GM21381 (cell line): ENCODE results near the gene ULK2.

ENCODE experiments used
- ATAC-seq: cut with Tn5 transposase; IDR thresholded peaks from one replicate; pipeline ENCODE4 v1.9.1; 2021; ENCODE audit warnings: mild to moderate bottlenecking, moderate library complexity; ENCODE audit not compliant: unreplicated experiment

The ULK2 gene

DNA sequence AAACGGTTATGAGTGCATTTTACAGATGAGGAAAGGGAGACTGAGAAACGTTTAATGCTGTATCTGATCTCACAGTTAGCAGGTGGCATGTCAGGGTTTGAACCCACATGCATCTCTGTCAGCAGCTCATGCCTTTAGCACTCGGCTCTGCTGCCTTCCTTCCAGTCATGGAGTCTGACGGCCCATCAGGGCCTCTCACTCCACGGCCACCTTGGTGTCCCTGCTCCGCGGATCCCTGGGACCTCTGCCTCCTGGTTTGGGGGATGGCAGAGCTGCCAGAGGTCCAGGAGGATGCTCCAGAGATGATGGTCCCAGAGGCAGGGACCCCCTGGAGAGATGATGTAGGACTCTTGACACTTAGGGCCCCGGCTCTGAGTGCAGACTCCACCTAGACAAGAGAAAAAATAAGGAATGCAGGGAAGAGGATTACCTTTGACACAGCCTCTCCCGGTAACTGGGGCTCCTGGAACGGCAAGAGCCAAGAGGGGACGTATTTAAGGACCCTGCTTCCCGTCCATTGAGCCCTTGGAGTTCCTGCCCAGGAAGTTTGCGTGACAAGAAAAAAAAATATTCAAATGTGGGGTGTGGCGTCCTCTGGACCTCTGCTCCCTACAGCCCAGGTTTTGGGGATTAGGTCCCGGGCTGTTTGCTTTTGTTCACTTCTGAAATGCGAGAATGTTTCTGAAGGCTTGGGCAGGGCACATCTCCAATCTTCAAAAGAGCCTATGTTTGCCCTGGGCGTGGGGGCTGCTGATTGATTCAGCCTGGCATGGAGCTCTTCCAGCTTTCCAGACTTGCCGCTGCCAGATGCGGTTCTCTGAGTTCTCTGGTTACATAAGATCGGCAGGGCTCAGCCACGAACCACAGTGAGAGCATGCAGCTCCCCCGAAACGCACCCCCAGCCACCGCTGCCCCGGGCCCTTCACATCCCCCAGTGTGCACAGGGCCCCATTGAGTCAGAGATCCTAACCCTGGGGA, 119.6 kb downstream of the ULK2 start, which contains the start of gene ALDH3A1:
Gene ALDH3A1 (minus strand): TSS at position 470 of the 978 bp plus-strand sequence. CDS start 3,169 bp downstream, outside the sequence.
- ATAC-seq, result no peak

DNA sequence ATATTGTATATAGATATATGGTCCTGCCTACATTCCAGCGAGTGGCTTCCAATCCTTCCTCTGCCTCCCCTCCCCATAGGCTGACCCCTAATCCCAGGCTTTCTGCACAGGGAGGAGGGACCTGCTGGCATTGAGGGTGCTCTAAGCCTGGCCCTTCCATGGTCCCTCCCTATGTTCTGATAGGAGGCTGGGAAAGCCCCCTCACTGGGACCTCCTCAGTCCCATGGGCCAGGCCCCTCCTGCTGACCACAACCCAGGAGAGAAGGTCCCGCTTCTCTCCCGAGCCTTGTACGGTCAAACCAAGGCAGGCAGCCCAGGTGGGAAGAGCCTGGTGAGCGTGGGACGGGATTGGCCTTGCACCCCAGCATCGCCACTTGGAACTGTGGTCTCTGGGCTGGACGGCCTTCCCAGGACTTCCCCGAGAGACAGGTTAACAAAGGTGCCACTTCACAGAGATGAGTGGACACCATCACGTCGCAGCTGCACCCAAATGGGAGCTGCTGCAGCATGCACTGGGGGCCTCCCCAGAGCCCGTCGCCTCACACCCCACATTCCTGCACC, 120.5 kb downstream of the ULK2 start:
- ATAC-seq, result no peak

DNA sequence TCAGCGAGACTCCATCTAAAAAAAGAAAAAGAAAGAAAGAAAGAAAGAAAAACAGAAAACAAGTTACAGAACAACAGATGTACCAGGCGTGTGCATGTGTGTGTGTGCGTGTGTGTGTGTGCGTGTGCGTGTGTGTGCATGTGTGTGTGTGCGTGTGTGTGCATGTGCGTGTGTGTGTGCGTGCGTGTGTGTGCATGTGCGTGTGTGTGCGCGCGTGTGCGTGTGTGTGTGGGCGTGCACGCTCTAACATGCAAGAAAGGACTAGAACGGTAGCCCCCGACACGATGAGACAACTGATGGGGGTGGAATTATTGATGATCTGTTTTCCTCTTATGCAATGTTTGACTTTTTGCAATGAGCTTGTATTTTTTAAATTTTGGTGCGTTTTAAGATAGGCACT, 121.2 kb downstream of the ULK2 start:
- ATAC-seq, result no peak

DNA sequence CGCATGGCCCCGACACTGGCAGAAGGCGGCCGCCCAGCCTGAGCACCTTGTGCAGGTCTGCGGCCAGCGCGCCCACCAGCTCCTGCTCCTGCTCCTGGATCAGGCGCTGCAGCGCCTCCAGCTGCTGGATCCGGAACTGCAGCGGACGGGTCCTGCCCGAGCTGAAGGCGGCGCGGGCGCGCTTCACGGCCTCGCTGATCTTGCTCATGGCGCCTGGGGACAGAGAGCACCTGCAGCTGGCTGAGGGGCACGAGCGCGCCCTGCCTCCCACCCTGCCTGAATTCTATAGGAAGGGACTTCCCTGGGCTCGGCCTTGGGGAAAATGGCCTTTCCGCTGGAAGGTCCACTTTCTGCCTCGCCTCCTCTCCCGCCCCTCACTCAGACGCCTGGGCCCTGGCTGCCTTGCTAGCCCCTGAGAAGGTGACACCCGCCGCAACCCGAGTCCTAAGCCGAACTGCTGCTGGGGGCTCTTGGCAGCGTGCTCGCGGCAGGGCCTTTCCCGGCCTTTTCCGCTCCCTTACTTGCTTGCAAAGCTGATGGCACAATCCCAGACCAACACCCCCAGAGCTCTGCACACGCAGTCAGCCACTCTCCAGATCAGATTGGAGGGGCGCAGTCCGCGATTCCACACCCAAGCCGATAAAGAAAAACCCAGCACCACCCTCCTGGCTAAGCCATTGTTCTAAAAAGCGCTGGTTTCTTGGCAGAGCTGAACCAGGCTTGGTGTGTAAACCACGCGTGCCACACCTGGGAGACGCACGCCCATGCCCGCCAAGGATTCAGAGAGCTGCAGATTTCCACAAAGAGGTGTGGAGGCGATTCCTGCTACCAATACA, 122.6 kb downstream of the ULK2 start:
- ATAC-seq, result no peak

DNA sequence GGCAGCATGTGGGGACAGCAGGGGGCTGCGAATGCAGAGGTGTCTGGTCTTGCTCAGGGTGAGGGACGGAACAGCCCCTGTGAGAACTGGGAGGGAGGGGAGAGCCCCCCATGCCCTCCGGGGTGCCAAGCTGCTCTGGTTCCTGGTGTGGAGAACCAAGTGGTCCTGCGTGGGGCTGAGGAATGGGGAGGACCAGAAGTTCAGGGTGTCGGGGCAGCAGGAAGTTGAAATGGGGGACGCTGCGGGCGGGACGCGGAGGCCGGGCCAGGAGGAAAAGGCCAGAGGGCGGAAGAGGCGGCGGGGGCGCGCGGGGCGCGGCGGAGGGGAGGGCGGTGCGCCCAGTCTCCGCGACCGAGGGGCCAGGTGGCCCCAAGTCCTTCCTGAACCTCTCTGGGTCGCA, 123.2 kb downstream of the ULK2 start:
- no peak for ATAC-seq

DNA sequence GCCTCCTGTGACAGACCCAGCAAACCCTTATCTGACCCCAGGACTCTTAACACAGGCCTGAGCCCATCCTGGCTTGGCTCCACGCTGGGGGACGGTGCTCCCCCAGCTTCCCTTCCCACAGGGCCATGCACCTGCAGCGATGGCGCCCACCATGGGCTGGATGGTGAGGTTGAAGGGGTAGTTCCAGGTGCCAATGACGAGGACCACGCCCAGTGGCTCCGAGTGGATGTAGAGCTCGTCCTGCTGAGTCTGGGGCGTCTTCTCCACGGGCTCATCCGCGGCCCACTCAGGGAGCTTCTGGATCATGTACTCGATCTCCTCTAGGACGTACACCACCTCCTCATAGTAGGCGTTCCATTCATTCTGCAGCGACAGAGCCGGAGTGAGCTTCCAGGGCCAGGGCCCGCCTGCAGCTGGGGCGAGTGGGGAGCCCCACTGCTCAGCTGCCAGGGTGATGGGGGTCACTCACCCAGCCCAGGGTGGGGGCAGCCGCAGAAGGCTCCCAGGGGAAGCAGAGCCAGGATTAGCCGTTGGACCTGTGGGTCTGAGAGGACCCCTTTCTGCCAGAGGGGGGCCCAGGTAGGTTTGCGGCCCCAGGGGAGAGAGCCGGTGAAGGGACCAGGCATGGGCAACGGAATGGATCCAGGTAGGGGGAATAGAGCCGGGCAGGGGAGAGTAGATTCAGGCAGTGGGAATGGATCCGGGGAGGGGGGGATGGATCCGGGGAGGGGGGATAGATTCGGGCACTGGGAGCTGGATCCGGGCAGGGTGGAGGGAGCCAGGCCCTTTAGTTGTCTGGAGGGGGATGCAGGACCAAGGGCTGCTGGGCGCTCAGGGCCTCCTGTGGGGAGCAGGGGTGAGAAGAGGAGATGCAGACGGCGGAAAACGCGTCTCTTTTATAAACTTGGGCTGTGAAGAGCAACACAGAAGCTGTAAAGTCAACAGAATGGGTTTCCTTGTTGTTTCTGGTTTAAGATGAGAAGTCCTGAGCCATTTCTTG, 124.3 kb downstream of the ULK2 start:
- no peak for ATAC-seq

DNA sequence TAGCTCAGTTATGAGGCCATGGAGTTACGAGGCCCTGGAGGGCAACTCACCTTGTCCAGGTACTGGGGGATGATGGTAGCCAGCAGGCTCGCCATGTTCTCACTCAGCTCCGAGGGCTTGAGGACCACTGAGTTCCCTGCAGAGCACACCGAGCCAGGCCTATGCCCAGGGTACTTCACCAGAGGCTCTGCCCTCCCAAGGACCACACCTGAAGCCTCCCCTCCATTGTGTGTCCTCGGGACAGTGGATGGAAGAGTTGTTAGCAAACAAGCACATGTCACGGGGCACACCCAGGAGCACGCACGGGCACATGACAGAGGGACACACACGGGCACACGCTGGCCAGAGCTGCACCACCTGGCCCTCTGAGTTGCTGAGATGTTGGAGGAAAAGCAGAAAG, 125.2 kb downstream of the ULK2 start:
- no peak for ATAC-seq

DNA sequence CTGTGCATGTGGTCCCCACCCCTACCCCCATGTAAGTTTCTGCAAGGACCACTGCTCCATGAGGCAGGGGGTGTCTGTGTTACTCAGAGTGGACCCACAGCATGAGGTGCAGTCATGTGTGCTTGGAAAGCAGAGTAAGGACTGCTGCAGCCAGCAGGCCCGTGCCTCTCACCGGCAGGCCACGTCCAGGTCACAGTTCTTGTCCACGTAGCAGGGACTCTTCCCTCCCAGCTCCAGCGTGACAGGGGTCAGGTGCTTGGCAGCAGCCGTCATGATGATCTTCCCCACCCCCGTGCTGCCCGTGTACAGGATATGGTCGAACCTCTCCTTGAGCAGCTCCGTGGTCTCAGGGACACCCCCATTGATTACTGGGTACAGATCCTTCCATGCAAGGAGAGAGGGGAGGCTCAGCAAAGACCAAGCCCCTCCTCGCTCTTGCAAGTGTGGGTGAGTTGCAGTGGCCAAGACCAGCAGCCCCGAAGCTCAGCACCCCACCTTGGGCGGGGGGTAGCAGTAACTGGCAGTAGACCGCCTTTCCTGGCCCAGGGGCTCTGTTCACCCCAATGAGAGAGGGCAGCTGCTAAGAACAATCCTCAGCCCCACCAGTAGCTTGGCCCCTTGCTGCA, 125.8 kb downstream of the ULK2 start:
- ATAC-seq, result no peak

DNA sequence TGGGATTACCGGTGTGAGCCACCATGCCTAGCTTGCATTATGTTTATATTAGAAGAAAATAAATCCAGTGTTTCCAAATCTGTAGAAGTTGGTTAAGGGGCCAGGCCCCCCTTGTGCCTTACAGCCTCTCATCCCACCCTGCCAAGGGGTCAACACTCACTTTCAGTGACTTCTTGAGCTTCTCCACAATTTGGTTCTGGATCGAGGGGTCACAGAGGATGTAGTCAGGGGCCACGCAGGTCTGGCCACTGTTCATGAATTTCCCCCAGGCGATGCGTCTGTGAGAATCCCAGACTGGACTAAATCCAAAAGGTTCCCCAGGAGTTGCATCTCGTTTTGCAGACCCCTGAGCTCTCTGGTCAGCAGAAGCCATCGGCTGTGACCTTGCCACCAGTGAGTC, 126.8 kb downstream of the ULK2 start:
- no peak for ATAC-seq

DNA sequence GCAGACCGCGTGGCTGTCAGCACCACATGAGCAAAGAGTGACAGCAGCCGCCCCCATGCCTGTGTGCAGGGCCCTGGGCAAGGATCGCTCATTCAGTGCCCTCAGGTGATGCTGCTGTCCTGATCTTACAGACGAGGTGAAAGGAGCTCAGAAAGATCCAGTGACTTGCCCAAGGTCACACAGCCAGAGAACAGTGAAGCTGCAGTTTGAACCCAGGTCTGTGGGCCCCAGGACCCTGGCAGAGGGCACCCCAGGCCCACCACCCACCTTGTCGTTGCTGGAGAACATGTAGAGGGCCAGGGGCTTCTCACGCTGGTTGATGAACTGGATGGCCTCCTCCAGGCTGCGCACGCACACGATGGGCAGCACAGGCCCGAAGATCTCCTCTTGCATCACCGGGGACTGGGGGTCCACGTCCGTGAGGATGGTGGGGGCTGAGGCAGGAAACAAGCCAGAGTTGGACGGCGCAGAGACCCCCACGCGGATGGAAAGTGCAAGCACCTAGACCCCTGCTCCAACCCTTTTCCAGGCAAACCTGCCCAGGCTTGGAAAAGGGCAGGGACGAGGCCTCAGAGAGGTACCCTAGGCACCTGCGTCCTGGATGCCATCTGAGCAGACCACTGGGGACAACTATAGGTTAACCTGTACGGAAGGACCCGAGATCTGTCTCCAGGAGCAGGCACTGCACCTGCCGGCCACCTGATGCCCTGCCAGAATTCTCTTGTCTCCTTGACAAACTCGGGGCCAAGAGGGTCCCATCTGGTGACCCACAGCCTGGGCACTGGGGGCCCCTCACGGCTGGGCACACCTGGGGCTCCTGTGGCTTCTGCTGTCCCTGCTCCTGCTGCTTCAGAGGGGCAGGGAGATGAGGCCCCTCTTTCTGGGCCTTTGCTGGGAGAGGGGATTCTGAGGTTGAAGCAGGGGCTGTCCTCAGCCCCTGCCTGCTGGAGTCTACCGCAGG, 128.2 kb downstream of the ULK2 start:
- ATAC-seq, result no peak

DNA sequence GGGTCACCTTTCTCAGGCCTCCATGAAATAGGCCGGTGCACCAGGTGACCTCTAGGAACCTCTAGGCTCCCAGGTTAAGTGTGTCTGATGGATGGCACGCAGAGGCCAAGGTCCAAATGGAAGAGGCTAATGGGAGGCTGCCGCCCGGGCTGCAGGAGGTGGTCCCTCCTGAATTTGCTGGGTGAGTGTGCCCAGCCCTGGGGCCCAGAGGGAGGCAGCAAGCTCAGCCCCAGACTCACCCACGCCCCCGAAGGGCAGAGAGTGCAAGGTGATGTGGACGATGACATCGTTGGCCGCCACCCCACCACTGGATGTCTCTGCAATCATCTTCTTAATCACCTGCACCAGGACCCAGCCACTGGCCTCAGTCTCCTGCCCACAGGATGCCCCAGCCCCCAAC, 129.0 kb downstream of the ULK2 start:
- no peak for ATAC-seq

DNA sequence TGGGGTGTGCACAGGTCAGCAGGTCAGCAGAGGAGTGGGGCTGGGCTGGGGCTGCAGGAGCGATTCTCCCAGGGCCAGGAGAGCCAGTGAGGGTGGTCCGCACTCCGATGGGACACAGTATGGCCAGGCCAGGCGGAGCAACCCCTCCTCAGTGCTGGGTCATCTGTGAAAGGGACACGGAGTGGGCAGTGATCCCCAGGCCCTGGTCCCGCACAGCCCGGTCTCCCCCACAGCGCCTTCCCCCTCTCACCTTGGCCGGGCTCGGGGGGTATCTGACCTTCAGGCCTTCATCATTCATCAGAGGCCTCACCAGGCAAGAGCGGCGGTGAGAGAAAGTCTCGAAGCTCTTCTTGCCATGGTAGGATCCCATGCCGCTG, 129.7 kb downstream of the ULK2 start:
- no peak for ATAC-seq

DNA sequence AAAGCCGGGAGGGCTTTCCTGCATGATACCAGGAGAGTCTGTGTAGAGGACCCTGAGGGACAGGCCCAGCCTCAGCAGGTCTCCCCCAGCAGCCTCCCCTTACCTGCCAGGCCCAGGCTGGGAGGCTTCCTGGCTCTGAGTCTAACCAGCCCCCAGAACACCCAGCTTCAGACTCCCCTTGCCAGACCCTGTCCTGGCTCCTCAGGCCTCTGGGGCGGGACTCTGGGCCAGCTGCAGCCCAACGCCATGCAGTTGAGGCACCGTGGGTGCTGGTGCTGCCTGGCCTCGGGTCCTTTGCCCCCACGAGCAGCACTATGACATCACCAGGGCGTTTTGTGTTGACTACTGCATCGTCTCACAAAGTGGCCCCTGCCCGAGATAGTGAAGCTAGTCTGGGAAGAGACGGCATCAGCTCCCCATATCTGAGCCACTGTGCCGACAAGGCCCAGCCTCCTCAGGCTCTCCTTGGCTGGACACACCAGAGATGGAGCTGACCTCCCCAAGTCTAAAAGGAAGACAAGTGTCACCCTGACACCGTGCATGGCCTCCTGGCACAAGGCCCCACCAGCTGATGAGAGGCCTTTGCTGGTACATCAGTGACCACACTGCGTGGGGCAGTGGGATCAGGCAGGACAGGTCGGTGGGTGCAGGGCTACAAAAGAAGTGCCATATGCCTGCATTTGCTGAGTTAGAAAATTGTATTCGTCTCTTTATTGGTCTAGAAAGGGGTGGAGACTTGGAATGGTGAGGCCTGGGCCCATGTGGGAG, 130.2 kb downstream of the ULK2 start:
- ATAC-seq, result no peak

DNA sequence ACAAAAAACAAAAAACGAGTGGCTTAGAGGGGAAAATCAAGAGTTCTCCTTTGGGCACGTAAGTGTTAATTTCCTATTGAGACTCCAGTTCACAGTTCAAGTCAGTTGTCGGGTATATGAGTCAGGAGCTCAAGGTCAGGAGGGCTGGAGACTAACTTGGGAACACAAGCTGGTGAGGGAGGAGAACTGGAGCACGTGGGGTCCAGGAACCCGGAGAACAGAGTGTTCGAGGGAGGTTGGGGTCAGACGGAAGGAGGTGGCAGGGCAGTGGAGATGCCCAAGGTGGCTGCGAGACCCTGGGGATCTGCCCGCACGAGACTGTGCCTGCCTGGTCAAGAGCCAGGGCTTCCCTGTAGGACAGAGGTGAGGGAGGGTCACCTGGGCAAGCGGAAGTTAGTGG, 131.7 kb downstream of the ULK2 start:
- ATAC-seq, result no peak

DNA sequence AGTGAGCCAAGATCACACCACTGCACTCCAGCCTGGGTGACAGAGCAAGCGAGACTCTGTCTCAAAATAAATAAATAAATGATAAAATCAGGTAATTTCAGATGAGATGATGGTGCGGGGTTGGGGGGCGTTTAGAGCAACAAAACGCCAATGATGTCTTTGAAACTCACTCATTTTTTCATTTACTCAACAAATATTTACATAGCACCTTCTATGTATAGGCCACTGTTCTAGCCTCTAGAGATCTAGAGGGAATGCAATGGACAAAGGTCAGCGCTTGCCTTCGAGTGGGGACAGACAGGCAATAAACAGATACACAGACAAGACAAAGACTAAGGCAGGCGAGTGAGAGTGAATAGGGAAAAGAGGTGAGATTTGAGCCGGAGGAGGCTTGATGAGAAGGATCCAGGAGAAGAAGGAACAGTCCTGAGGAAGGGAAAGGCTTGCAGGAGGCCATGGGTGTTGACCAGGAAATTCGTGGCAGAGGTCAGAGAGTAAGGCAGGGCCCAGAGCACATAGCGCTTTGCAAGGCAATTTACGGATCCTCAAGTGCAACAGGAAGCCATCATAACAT, 133.7 kb downstream of the ULK2 start:
- ATAC-seq, result no peak

DNA sequence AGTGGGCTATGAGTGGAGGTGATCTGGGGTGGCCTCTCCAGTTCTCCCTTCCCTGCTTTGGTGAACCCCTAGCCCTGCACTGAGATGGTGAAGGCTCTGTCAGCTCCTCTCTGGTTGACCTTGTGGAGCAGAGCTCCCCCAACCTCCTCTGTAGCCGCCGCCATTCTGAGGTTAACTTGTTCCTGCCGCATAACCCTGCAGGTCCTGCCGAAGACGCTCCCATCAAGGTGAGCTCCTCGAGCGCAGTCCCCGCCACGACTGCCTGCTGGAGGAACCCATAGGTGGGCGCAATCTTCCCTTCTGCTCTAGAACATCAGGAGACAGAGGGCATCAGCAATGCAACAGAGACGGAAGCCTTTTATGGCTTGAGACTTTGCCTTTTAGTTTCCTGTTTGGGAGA, 136.1 kb downstream of the ULK2 start:
- ATAC-seq, result no peak

DNA sequence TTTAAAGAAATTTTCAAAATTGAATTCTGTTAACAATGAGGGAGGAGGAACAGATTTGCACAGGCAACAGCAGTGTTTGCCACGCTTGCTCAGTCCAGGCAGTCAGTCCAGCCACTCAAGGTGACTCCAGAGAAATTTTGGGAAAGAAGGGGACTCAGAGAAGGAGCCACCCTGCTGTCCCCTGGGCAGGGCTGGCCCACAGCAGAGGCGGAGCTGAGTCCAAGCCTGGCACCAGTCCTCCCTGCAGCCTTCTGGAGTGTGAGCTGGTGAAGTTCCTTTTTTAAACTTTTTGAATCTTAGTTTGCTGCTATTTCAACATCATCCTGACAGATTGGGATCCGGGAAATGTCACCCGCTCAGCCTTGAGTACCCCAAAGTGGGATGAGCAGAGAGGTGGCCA, 136.9 kb downstream of the ULK2 start:
- no peak for ATAC-seq

DNA sequence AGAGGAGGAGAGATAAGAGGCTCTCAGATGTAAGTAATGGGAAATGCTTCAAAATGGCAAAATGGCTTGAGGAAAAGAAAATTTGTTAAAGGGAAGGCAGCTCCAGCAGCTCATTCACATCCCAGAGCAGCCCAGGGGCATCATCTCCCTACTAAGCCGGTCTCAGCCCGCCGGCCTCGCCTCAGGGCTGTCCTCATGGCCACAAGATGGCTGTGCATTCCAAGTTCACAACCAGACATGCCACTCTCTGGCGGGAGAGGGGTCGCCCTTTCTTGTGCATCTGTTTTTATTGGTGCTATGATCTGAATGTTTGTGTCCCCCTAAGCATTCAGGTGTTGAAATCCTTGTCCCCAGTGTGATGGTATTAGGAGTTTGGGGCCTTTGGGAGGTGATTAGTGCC, 137.8 kb downstream of the ULK2 start:
- no peak for ATAC-seq
